Stimulated activated naive CD8-positive, alpha-beta T cell treated with anti-CD3 and anti-CD28 coated beads, Interleukin-15, Interleukin-2, amounts not matched to agents 100 U/mL and 50 U/mL, for 24 hours (primary cell): ENCODE results near the gene MAOA.
"Not testable (repeated sequence)": the region's sequence is repeated elsewhere in the genome, so short reads cannot be mapped to it uniquely, and the experiment has no call there.

Source experiments
- ATAC-seq: fragments of 150-1000 bp; cut with Tn5 transposase; one replicate; pipeline ENCODE4 v1.10.0; 2021
- DNase-seq: peaks from one replicate; pipeline ENCODE4 v3.0.0; 2021

Gene MAOA

DNA sequence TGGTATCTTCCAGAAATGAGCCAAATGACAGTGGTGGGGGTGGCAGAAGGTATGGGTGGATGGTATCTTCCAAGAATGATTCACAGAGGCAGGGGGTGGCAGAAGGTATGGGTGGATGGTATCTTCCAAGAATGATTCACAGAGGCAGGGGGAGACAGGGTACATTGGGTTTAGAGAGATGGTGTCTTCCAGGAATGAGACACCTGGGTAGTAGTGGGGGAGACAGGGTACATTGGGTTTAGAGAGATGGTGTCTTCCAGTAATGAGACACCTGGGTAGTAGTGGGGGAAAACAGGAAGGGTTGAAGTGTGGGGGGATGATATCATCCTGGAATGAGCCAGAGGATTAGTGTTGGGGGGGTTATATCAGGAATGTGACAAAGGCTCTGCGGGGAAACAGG is 62.0 kb downstream of the MAOA start:
- no peak for ATAC-seq
- DNase-seq, result no peak

DNA sequence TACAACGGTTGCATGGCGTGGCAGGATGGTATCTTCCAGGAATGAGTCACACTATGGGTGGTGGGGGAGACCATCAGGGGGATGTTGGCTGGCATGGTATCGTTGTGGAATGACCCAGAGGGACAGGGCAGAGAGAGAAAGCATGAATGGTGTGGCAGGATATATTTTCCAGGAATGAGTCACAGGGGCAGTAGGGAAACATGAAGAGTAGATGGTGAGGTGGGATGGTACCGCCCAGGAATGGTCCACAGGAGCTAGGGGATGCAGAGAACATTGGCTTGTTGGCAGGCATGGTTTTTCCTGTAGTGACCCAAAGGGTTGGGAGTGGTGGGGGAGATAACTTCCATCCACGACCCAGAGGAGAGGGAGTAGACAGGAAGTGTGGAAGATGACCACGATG is 62.4 kb downstream of the MAOA start:
- no peak for ATAC-seq
- no peak for DNase-seq

DNA sequence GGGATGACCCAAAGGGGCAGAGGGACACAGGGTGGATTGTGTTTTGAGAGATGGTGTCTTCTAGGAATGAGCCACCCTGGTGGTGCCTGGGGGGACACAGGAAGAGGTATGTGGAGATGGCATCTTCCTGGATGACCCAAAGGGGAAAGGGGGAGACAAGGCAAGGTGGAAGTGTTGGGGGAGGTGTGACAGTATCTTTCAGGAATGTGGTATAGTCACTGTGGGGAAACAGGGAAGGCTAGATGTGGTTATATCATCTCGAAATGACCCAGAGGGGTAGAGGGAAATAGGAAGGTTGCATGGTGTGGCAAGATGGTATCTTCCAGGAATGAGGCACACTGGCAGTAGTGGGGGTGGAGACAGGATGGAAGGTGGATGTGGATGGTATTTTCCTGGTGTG is 62.9 kb downstream of the MAOA start:
- DNase-seq, result no peak
- no peak for ATAC-seq

DNA sequence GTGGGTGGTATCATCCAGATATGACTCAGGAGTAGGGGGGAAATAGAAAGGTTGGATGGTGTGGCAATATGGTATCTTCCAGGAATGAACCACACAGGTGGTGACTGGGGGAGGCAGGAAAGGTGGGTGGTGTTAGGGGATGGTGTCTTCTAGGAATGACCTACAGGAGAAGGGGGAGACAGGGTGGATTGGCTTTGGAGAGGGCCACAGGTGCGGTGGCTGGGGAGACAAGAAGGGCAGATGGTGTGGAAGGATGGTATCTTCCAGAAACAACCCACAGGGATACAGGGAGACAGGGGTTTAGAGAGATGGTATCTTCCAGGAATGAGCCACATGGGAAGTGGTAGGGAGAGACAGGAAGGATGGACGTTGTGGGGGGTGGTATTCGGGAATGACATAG is 64.0 kb downstream of the MAOA start:
- no peak for ATAC-seq
- DNase-seq, result no peak

DNA sequence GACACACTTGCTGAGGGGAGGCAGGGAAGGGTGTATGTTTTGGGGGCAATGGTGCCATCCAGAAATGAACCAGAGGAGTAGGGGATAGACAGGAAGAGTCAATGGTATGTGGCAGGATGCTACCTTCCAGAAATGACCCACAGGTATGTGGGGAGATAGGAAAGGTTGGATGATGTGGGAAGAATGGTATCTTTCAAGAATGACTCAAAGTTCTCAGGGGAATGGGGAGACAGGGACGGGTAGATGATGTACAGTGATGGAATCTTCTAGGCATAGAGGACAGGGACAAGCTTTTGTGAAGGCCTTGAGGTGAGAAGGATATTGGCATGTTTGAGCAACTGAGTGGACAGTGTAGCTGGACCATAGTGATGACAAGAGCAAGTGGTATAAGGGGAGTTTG is 64.9 kb downstream of the MAOA start:
- DNase-seq, result no peak
- ATAC-seq, result no peak

DNA sequence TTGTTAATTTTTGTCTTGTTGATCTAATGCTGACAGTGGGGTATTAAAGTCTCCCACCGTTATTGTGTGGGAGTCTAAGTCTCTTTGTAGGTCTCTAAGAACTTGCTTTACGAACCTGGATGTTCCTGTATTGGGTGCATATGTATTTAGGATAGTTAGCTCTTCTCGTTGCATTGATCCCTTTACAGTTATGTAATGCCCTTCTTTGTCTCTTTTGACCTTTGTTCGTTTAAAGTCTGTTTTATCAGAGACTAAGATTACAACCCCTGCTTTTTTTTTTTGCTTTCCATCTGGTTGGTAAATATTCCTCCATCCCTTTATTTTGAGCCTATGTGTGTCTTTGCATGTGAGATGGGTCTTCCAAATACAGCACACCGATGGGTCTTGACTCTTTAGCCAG is 69.1 kb downstream of the MAOA start:
- DNase-seq, ATAC-seq: not testable (repeated sequence)

DNA sequence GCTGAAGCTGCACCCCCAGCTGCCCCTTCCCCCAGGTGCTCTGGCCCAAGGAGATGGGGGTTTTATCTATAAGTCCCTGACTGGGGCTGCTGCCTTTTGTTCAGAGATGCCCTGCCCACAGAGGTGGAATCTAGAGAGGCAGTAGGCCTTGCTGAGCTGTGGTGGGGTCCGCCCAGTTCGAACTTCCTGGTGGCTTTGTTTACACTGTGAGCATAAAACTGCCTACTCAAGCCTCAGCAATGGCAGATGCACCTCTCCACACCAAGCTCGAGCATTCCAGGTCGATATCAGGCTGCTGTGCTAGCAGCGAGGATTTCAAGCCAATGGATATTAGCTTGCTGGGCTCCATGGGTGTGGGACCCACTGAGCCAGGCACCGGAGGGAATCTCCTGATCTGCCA is 71.2 kb downstream of the MAOA start:
- not testable (repeated sequence) for ATAC-seq, DNase-seq

DNA sequence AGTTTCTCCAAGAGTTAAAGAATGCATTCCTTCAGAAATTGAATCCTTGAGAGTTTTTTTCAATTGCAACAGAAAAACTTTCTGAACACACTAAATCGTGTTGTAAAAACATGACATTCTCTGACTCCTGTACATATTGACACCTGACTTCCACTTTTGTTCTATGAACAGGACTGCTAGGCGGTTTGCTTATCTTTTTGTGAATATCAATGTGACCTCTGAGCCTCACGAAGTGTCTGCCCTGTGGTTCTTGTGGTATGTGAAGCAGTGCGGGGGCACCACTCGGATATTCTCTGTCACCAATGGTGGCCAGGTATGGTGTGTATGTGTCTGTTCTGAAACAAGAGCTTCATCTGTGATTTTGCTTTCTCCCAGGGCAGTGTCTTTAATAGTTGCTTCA is 71.9 kb downstream of the MAOA start:
- ATAC-seq, result no peak
- DNase-seq, result no peak

DNA sequence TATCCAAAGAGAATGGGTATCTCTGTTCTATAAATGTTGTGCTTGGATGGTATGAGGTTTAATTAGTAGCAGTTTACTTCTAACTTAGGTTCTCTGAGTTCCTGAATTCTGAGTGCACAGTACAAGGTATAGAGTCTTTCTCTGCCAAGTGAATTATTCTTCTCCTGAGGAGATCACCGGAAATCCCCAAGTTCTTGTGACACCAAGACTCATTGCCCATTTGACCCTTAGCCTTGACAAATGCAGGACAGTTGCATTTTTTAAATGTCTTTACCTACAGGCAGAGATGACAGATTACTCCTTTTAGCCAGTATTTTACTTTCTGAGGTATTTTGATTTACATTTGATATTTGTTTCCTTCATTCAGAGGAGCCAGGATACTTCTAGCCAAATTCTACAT is 72.9 kb downstream of the MAOA start:
- no peak for ATAC-seq
- DNase-seq, result no peak

DNA sequence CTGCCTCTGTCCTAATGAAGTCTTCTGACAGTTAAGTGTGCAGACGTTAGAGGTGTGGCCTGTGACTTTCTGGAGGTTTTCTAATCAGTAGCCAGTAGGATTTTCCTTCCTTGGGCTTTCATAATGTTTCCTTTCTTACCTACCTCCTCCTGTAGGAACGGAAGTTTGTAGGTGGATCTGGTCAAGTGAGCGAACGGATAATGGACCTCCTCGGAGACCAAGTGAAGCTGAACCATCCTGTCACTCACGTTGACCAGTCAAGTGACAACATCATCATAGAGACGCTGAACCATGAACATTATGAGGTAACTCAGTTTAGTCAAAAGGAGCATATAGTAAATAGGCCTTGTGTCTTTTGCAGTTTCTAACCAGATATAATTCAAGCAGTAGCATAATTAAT is 75.0 kb downstream of the MAOA start:
- ATAC-seq, result no peak
- no peak for DNase-seq

DNA sequence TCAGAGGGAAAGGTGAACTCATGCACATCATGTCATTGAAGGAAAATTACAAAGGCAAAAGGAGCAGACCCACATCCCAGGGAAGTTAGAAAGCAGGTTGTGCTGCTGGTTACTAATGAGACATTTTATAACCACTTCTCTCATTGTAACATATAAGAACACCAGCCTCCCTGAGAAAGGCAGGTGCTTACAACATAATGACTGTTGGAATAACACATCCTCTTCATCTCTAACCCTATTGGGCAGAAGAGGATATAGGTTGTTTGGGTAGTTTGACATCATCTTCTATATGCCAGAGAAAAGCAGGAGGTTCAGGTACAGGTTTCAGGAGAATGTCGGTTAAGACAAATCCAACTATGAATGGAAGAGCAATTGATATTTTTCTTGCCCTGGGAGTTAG is 77.6 kb downstream of the MAOA start:
- no peak for ATAC-seq

DNA sequence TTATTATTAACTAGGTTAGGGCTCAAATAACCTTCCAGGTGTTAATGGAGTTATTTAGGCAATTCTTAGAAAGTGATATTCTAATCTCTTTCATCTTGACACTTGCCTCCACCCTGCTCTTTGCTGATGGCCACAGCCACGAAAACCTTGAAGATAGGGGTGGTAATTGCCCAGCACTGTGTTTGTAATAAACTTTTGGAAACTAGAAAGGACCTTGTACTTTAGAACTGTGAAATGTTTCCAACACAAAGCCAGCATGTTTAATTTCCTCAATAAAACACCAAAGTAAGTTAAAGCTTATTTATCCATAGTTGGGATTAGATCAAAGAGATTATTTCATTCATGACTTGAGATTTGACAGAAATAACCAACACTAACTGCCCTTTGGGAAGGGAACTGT is 78.3 kb downstream of the MAOA start:
- ATAC-seq (no peak), DNase-seq (no peak)

More for the DNA sequence above, 77.6 kb downstream of the MAOA start:
- DNase-seq, result no peak

DNA sequence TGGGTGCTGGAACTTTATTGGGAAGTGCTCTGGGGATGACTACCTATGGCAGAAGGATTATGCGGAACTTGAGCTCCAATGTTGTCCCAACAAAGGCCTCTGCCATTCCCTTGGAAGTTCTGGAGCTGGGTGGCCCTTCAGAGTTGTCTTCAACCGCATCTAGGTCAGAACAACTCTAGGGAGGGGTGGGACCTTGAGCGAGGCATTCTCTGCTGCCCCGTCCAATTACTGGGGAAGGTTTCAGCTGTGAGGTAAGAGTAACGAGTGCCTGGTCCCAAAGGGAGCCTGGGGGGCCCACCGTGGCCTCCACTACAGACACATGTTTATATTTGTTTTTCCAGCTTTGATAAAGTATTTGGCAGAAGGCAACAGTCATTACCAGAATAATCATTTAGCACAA is 79.4 kb downstream of the MAOA start:
- no peak for DNase-seq
- ATAC-seq, result no peak

DNA sequence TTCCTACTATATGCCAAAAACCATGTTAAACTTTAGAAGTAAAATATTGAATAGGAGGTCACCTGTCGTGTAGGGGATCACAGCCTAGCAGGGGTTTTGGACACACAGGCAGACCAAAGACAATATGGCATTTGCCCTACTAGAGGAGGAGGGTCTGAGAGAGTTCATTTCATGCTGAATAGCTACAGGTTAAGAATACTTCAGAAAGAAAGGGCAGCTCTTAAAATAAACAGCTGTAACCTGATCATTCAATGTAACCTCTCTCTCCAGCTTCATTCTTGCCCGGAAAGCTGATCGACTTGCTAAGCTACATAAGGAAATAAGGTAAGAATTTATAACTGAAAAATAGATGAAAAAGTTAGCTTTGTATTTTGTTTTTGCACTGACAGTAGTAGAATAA is 79.9 kb downstream of the MAOA start:
- no peak for DNase-seq
- no peak for ATAC-seq

DNA sequence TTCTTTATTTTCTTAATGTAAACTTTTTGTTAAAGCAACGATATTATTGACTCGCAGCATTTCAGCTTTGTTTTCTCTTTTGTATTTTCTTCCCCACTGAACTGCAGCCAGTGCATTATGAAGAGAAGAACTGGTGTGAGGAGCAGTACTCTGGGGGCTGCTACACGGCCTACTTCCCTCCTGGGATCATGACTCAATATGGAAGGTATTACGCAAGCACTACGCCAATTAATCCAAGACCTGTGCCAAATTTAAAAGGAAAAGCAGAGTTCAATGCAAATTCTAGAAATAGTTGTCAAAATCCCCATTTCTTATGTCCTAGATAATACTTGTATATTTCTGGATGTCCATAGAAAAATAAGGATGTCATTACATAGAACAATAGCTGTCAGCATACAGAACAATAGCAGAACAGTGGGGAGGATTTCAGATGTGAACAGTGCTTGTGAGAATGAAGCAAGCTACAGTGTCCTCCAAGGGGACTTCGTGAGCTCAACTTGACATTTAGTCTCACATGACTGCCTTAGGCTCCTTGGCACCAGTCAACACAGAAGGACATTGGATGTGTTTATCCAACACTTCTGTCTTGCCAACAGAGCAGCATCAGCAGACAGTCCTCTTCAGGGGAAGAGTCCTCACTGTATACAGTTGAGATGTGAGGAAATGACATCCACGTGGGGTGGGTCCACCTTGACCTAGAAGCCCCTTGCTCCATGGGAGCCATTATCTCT is 85.9 kb downstream of the MAOA start:
- DNase-seq (no peak), ATAC-seq (no peak)

DNA sequence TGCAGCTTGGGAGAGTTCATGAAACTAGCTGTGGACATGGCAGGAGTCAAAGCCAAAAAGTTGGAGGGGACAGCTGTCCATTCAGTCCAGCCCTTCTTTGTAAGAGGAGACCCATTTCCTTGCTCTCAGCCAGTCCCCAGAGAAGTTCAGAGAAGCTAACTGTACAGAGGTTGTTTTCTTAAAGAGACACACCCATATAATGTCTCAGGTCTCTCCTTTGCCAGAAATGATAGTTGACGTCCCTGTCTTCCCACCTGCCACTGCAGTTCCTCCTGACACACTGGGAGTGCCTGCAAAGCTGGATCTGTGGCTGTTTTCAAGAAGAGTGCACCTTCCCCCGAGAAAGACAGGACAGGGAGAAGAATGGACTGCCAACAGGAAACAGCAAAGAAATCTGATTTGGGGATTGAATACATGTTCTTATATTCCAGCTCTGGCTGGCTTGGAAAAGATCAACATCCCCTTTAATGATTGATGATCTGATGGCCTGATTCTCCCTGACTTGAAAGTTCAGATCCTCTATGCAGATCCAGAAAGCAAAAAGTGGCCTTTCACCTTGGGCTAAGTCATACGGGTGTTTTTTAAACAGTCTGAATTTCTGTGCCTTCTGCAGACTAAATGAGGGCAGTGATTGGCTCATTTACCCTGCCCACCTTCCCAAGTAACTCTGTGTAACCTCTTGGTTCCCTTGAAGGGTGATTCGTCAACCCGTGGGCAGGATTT is 87.2 kb downstream of the MAOA start:
- ATAC-seq (no peak), DNase-seq (no peak)

DNA sequence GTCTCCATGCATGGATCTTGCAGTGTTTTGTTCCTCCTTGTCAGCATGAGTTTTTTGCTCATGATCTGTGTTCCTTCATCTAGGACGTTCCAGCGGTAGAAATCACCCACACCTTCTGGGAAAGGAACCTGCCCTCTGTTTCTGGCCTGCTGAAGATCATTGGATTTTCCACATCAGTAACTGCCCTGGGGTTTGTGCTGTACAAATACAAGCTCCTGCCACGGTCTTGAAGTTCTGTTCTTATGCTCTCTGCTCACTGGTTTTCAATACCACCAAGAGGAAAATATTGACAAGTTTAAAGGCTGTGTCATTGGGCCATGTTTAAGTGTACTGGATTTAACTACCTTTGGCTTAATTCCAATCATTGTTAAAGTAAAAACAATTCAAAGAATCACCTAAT is 88.2 kb downstream of the MAOA start:
- DNase-seq, result no peak
- no peak for ATAC-seq

DNA sequence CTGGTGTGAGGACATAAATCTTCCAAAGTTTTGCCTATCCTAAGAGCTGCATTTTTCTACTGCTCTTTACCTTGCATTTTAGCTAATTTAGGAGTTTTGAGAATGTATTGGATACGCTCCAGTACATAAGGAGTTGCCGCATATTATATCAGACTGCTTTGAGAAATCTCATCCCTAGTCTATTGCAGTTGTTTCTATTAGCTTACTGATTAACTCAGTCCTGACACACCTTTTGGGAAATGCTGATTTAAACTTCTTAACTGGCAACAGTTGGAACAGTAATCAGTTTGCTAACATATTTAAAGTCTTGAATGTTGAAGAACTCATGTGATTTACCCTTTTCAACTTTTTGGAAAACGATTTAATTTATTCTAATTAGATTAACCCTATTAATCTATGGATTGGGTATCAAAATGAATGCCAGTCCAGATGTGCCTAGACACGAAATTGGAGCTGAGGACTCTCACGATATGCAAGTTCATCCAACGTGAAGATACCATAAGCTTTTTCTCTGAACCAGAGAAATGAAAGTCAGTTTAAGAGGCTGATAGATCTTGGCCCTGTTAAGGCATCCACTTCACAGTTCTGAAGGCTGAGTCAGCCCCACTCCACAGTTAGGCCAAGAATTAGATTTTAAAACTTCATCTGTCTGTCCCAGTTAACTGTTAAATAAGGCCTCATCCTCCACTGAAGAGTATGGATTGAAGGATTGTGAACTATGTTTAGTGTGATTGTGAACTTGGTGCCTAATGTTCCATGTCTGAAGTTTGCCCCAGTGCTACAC is 90.0 kb downstream of the MAOA start:
- ATAC-seq (no peak), DNase-seq (no peak)

DNA sequence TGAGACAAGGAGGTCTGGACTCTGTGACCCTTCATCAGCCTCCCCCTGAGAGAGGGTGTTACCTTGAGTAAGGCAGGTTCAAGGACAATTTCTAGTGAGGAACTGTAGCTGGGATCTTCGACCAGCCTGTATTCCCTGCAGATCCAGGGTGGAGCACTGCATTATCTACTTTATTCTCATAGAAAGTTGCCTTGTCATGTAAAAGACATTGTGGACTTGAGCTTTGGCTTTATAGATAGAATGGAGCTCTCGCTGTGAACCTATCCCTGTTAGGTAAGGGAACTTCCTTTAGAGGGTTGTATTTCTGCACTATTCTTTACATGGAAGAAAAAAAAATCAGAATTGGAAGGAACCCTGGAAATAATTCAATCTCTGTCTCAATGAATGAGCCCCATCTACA is 91.4 kb downstream of the MAOA start:
- ATAC-seq (no peak), DNase-seq (no peak)

DNA sequence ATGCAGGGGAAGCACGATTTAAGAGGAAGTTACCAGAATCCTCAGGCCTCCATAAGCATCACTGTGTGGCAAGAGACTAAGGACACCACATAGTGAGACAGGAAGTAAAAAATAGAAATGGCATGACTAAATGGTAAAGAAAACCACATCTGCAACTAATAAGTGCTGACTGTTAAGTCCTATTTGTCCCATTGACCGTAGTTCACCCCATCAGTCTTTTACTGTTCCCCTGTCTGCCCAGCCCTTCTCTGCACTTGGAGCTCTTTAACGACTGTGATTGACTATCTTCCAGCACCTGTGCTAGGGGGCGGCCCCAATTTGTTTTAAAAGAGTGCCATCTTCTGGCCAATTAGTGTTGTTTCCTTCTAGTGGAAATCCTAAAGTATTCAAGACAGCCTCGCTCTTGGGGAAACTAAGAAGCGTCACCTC is 94.2 kb downstream of the MAOA start:
- ATAC-seq, result peak; percentile 46
- DNase-seq, result peak; percentile 21

DNA sequence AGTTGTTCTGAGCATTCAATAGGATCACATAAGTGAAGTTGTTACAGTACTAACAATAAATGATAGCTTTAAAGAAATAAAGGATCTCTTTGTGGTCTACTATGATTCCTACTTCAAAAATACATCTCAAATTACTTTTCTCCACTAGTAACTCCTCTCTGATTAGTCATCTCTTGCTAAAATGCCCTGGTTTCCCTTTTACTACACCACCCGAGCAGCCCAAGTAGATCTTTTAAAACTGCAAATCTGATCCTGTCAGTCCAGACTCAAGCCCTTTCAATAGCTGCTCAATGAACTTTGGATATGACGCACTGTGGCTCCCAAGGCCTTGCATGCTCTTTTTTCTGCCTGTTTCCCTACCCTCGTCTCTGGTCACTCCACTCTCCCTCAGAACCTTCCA is 97.5 kb downstream of the MAOA start:
- ATAC-seq (no peak), DNase-seq (no peak)

DNA sequence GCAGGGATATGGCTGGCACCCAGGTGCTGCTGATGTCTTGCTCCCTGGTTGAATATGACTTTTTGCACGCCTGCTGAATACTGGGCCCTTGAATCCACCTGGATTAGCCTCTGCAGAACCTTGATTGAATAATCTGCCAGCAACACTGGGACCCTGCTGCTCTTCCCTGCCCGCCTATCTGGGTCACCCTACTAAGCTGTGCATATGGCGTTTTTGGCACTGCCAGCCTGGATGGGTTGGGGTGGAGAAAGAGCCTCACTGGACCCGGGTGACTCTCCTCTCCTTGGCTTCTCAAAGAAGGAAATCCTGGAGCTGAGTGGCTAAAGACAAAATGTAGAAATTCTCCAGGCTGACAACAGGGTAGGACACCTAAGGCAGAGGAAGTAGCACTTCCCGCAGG is 100.0 kb downstream of the MAOA start:
- DNase-seq (no peak), ATAC-seq (no peak)

DNA sequence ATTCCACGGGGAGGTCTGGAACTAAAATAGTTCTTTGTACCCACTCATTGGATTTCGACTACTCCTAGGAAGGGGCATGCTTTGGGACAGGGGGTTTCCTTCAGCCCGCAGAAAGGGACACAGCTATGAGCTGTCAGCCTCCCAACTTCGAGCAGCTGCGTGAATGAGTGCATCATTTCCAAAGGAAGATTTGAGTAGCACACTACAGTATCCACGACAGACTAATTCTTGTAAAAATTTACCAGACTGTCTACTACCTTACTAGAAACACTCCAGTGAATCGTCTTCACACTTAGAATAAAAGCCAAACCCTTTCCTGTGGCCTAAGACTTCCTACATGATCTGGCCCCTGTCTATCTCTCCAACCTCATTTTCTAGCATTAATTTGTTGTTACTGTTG is 101.9 kb downstream of the MAOA start:
- no peak for ATAC-seq
- DNase-seq, result no peak
